Suprapubic skin (tissue), 3 donors: ENCODE measurements around the gene CCDC148.

Experiments used
- POLR2A ChIP-seq, 2 donors: fragments of 450-650 bp; IDR thresholded peaks; one replicate each; pipeline ENCODE4 v1.6.1; 2017; ENCODE audit warnings: antibody characterized with exemption in 2 of 2, mild to moderate bottlenecking in 2 of 2, moderate library complexity in 2 of 2
- TF ChIP-seq, protein P1 (sequence below), 2 donors: fragments of 200-600 bp in 1 of 2; fragments of 450-650 bp in 1 of 2; sonication (generic) in 1 of 2; IDR thresholded peaks; one replicate each; pipeline ENCODE4 v1.5.1; 2016 to 2019; ENCODE audit warnings: antibody characterized with exemption in 2 of 2, mild to moderate bottlenecking in 1 of 2, moderate library complexity in 1 of 2

DNA sequence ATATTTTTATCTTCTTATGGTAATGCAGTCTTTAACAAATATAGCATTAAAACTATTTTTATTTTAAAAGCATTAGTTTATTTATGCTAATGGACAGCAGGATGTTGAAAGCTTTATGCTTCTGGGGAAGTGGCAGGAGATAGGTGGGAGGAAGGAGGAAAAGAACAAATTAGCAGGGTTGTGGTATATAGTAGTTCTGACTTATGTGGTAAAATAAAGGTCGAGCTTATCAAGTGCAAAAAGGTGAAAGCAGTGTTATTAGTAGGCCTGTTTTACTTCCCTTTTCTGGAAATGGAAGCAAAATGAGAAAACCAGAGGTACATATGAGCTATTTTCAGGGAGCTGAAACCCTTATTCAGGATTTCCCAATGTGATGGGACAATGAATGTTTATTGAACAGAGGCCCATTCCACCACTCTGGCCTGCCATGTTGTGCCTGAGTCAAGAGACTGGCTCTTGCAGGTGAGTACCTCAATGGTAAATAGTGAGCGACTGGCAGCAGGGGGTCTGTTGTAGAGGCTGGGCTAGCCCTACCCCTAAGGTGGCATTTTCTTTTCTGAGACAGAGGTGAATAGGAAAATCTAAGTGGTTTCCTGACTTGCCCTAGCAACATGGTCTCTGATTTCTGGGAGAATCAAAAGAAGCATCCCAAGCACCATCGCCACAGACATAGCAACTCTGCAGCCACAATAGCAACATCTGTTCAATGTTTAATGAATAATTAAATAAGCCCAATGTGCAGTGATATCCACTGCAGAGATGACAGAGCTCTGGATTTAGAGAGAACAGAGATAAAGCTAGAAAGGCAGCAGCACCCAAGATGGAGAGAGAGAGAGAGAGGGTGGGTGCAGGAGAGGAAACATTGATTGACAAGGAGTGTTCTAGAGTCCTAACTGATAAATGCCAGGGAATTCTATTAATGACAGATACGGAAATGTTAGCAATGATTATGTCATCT is 235.2 kb downstream of the CCDC148 start:
- TF ChIP-seq, protein P1, sequence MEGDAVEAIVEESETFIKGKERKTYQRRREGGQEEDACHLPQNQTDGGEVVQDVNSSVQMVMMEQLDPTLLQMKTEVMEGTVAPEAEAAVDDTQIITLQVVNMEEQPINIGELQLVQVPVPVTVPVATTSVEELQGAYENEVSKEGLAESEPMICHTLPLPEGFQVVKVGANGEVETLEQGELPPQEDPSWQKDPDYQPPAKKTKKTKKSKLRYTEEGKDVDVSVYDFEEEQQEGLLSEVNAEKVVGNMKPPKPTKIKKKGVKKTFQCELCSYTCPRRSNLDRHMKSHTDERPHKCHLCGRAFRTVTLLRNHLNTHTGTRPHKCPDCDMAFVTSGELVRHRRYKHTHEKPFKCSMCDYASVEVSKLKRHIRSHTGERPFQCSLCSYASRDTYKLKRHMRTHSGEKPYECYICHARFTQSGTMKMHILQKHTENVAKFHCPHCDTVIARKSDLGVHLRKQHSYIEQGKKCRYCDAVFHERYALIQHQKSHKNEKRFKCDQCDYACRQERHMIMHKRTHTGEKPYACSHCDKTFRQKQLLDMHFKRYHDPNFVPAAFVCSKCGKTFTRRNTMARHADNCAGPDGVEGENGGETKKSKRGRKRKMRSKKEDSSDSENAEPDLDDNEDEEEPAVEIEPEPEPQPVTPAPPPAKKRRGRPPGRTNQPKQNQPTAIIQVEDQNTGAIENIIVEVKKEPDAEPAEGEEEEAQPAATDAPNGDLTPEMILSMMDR (IDR thresholded peaks at IDR 0.05): no peak
- no peak for TF ChIP-seq POLR2A (IDR thresholded peaks at IDR 0.05)
